Measurements from ENCODE around the gene CLEC16A. TPM values are rescaled to one million over a fixed set of nuclear protein-coding genes. Genes with fewer than 3 reads are reported as not detected.
"Not testable (repeated sequence)": the region's sequence is repeated elsewhere in the genome, so short reads cannot be mapped to it uniquely, and the experiment has no call there.

CLEC16A gene
- total and polyA plus RNA-seq, 2 donors: 10.9 to 19.9 TPM

GRCh38 chr16:10918294-10919002, 25.9 kb upstream of the CLEC16A start:
- Histone ChIP-seq H3K27ac (ENCODE audit: low read depth) (no peak overlapping the region), H3K4me3 (ENCODE audit: low read depth, low read length) (no peak overlapping the region), H3K36me3 (ENCODE audit: insufficient read depth) (no peaks in the 10 kb centered on the region), H3K4me1 (ENCODE audit: insufficient read depth) (no peaks in the 10 kb centered on the region)
- WGBS: 32% methylated on average over 21 of the region's 21 CpGs
- DNase-seq (ENCODE audit: extremely low spot score): peak; percentile 81

GRCh38 chr16:10919003-10919351, 25.4 kb upstream of the CLEC16A start:
- Histone ChIP-seq H3K4me3 (ENCODE audit: low read depth, low read length) (no peak overlapping the region), H3K27ac (ENCODE audit: low read depth) (no peak overlapping the region), H3K4me1 (ENCODE audit: insufficient read depth) (no peaks in the 10 kb centered on the region), H3K36me3 (ENCODE audit: insufficient read depth) (no peaks in the 10 kb centered on the region)
- DNase-seq (ENCODE audit: extremely low spot score): no peak
- 55% methylated on average over 7 of the region's 7 CpGs for WGBS

- no peak for DNase-seq (ENCODE audit: extremely low spot score)
- Histone ChIP-seq H3K27ac (ENCODE audit: low read depth) (no peak overlapping the region), H3K4me3 (ENCODE audit: low read depth, low read length) (no peak overlapping the region), H3K36me3 (ENCODE audit: insufficient read depth) (no peaks in the 10 kb centered on the region), H3K4me1 (ENCODE audit: insufficient read depth) (no peaks in the 10 kb centered on the region)
- WGBS: 72% methylated on average over 15 of the region's 15 CpGs
Observed at GRCh38 chr16:10920726-10921427, 23.5 kb upstream of the CLEC16A start.

- no peak overlapping the region for H3K4me3 ChIP-seq (ENCODE audit: low read depth, low read length)
- H3K27ac ChIP-seq (ENCODE audit: low read depth): no peak overlapping the region
- no peaks in the 10 kb centered on the region for H3K4me1 ChIP-seq (ENCODE audit: insufficient read depth)
- DNase-seq (ENCODE audit: extremely low spot score): no peak
- 84% methylated on average over 10 of the region's 10 CpGs for WGBS
- no peaks in the 10 kb centered on the region for H3K36me3 ChIP-seq (ENCODE audit: insufficient read depth)
Observed at GRCh38 chr16:10921536-10922327, 22.6 kb upstream of the CLEC16A start.

- Histone ChIP-seq H3K4me1 (ENCODE audit: insufficient read depth) (no peaks in the 10 kb centered on the region), H3K36me3 (ENCODE audit: insufficient read depth) (no peaks in the 10 kb centered on the region), H3K27ac (ENCODE audit: low read depth) (no peak overlapping the region), H3K4me3 (ENCODE audit: low read depth, low read length) (no peak overlapping the region)
- 75% methylated on average over 14 of the region's 14 CpGs for WGBS
- no peak for DNase-seq (ENCODE audit: extremely low spot score)
Observed at GRCh38 chr16:10922328-10923145, 21.8 kb upstream of the CLEC16A start.

- WGBS: 85% methylated on average over 10 of the region's 10 CpGs
- H3K27ac ChIP-seq (ENCODE audit: low read depth): no peak overlapping the region
- H3K4me1 ChIP-seq (ENCODE audit: insufficient read depth): no peaks in the 10 kb centered on the region
- H3K4me3 ChIP-seq (ENCODE audit: low read depth, low read length): no peak overlapping the region
- H3K36me3 ChIP-seq (ENCODE audit: insufficient read depth): peaks cover 1% of the 10 kb centered on the region
- DNase-seq (ENCODE audit: extremely low spot score): no peak
Observed at GRCh38 chr16:10923146-10923649, 21.2 kb upstream of the CLEC16A start.

- WGBS: 71% methylated on average over 14 of the region's 14 CpGs
- Histone ChIP-seq H3K27ac (ENCODE audit: low read depth) (no peak overlapping the region), H3K4me1 (ENCODE audit: insufficient read depth) (no peaks in the 10 kb centered on the region), H3K4me3 (ENCODE audit: low read depth, low read length) (no peak overlapping the region), H3K36me3 (ENCODE audit: insufficient read depth) (peaks cover 1% of the 10 kb centered on the region)
- DNase-seq (ENCODE audit: extremely low spot score): no peak
Observed at GRCh38 chr16:10923650-10924214, 20.6 kb upstream of the CLEC16A start.

GRCh38 chr16:10925285-10925684, 19.1 kb upstream of the CLEC16A start:
- 96% methylated on average over 3 of the region's 3 CpGs for WGBS
- not testable (repeated sequence) for H3K4me3 ChIP-seq (ENCODE audit: low read depth, low read length); H3K36me3 ChIP-seq (ENCODE audit: insufficient read depth); H3K4me1 ChIP-seq (ENCODE audit: insufficient read depth); DNase-seq (ENCODE audit: extremely low spot score); H3K27ac ChIP-seq (ENCODE audit: low read depth)

- H3K4me1 ChIP-seq (ENCODE audit: insufficient read depth): no peaks in the 10 kb centered on the region
- no peak for DNase-seq (ENCODE audit: extremely low spot score)
- H3K36me3 ChIP-seq (ENCODE audit: insufficient read depth): peaks cover 1% of the 10 kb centered on the region
- H3K27ac ChIP-seq (ENCODE audit: low read depth): no peak overlapping the region
- 80% methylated on average over 4 of the region's 4 CpGs for WGBS
- H3K4me3 ChIP-seq (ENCODE audit: low read depth, low read length): no peak overlapping the region
Observed at GRCh38 chr16:10926094-10926493, 18.3 kb upstream of the CLEC16A start.

GRCh38 chr16:10926867-10927266, 17.5 kb upstream of the CLEC16A start:
- Histone ChIP-seq H3K36me3 (ENCODE audit: insufficient read depth) (peaks cover 1% of the 10 kb centered on the region), H3K4me3 (ENCODE audit: low read depth, low read length) (no peak overlapping the region), H3K27ac (ENCODE audit: low read depth) (no peak overlapping the region), H3K4me1 (ENCODE audit: insufficient read depth) (no peaks in the 10 kb centered on the region)
- no peak for DNase-seq (ENCODE audit: extremely low spot score)
- 95% methylated on average over 5 of the region's 5 CpGs for WGBS

- WGBS: 96% methylated on average over 11 of the region's 11 CpGs
- no peaks in the 10 kb centered on the region for H3K4me1 ChIP-seq (ENCODE audit: insufficient read depth)
- H3K36me3 ChIP-seq (ENCODE audit: insufficient read depth): peaks cover 1% of the 10 kb centered on the region
- no peak overlapping the region for H3K4me3 ChIP-seq (ENCODE audit: low read depth, low read length)
- DNase-seq (ENCODE audit: extremely low spot score): no peak
- no peak overlapping the region for H3K27ac ChIP-seq (ENCODE audit: low read depth)
Observed at GRCh38 chr16:10927497-10928112, 16.8 kb upstream of the CLEC16A start.

- 88% methylated on average over 12 of the region's 12 CpGs for WGBS
- not testable (repeated sequence) for H3K27ac ChIP-seq (ENCODE audit: low read depth); H3K4me3 ChIP-seq (ENCODE audit: low read depth, low read length); H3K36me3 ChIP-seq (ENCODE audit: insufficient read depth); DNase-seq (ENCODE audit: extremely low spot score); H3K4me1 ChIP-seq (ENCODE audit: insufficient read depth)
Observed at GRCh38 chr16:10929097-10929496, 15.3 kb upstream of the CLEC16A start.
